RWPE2 (cell line): ENCODE measurements around the gene CD300LG.

Experiments
- ATAC-seq: fragments of 200-7000 bp; cut with Tn5 transposase; 3 replicates; pipeline ENCODE4 v1.9.1; 2021; ENCODE audit warnings: low read depth
- DNase-seq: peaks from one replicate; pipeline ENCODE4 v3.0.0-alpha.2; 2020; ENCODE audit warnings: low spot score
- H3K27ac ChIP-seq: fragments of 450-650 bp; 2 replicates; pipeline ENCODE4 v1.5.1; 2017; ENCODE audit warnings: mild to moderate bottlenecking; ENCODE audit not compliant: poor library complexity, severe bottlenecking
- H3K27me3 ChIP-seq: fragments of 250-450 bp; sonication (Bioruptor Pico); 2 replicates; pipeline ENCODE4 v1.5.1; 2021; ENCODE audit warnings: mild to moderate bottlenecking, moderate library complexity; ENCODE audit not compliant: insufficient read depth, poor library complexity, severe bottlenecking
- H3K36me3 ChIP-seq: fragments of 250-450 bp; sonication (Bioruptor Pico); 2 replicates; pipeline ENCODE4 v1.5.1; 2020; ENCODE audit warnings: low read depth, mild to moderate bottlenecking, moderate library complexity
- H3K4me1 ChIP-seq: fragments of 250-450 bp; sonication (Bioruptor Pico); 2 replicates; pipeline ENCODE4 v1.5.1; 2021; ENCODE audit warnings: mild to moderate bottlenecking, moderate library complexity; ENCODE audit not compliant: insufficient read depth, poor library complexity, severe bottlenecking
- H3K4me3 ChIP-seq: fragments of 250-450 bp; sonication (Bioruptor Pico); 2 replicates; pipeline ENCODE4 v1.5.1; 2021; ENCODE audit warnings: mild to moderate bottlenecking, moderate library complexity; ENCODE audit not compliant: severe bottlenecking
- H3K9me3 ChIP-seq: fragments of 250-450 bp; sonication (Bioruptor Pico); 2 replicates; pipeline ENCODE4 v1.5.1; 2021; ENCODE audit warnings: mild to moderate bottlenecking, moderate library complexity; ENCODE audit not compliant: severe bottlenecking
- TF ChIP-seq, protein P1 (sequence below): fragments of 450-650 bp; IDR thresholded peaks from one replicate; pipeline ENCODE4 v1.5.1; 2017; ENCODE audit warnings: mild to moderate bottlenecking, moderate library complexity; ENCODE audit not compliant: poor library complexity, severe bottlenecking

CD300LG gene

DNA sequence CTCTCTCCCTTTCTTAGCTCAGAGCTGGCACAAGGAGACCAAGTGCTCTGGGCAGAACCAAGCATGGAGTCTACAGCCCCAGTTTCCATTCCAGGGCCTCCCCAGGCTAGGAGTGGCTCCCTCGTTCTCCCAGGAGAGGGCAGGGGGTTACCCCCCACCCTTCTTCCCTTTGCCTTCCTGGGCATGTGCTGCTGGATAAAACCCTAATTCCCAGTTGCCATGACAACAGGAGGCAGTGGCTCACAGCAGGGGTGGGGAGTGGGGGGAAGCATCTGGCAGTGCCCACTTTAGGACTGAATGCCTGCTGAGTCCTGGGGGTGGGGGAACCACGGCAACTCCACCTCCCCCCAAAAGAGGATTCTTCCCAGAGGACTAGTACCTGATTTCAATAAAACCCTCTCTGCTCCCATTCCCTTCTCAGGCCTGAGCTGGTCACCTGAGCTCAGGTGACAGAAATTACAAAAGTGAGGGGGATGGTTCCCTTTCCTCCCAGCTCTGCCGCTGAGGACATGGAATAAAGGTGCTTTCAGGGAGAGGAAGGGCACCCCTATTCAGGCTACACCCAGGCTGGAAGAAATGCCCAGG, 58.5 kb downstream of the CD300LG start:
- Histone ChIP-seq H3K36me3 (no peaks in the 10 kb centered on the region), H3K4me3 (no peak overlapping the region), H3K9me3 (no peaks in the 10 kb centered on the region), H3K4me1 (peaks cover 4% of the 10 kb centered on the region), H3K27ac (no peak overlapping the region), H3K27me3 (peaks cover 17% of the 10 kb centered on the region)
- DNase-seq (no peak), ATAC-seq (no peak)
- TF ChIP-seq, protein P1, sequence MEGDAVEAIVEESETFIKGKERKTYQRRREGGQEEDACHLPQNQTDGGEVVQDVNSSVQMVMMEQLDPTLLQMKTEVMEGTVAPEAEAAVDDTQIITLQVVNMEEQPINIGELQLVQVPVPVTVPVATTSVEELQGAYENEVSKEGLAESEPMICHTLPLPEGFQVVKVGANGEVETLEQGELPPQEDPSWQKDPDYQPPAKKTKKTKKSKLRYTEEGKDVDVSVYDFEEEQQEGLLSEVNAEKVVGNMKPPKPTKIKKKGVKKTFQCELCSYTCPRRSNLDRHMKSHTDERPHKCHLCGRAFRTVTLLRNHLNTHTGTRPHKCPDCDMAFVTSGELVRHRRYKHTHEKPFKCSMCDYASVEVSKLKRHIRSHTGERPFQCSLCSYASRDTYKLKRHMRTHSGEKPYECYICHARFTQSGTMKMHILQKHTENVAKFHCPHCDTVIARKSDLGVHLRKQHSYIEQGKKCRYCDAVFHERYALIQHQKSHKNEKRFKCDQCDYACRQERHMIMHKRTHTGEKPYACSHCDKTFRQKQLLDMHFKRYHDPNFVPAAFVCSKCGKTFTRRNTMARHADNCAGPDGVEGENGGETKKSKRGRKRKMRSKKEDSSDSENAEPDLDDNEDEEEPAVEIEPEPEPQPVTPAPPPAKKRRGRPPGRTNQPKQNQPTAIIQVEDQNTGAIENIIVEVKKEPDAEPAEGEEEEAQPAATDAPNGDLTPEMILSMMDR, result no peak

DNA sequence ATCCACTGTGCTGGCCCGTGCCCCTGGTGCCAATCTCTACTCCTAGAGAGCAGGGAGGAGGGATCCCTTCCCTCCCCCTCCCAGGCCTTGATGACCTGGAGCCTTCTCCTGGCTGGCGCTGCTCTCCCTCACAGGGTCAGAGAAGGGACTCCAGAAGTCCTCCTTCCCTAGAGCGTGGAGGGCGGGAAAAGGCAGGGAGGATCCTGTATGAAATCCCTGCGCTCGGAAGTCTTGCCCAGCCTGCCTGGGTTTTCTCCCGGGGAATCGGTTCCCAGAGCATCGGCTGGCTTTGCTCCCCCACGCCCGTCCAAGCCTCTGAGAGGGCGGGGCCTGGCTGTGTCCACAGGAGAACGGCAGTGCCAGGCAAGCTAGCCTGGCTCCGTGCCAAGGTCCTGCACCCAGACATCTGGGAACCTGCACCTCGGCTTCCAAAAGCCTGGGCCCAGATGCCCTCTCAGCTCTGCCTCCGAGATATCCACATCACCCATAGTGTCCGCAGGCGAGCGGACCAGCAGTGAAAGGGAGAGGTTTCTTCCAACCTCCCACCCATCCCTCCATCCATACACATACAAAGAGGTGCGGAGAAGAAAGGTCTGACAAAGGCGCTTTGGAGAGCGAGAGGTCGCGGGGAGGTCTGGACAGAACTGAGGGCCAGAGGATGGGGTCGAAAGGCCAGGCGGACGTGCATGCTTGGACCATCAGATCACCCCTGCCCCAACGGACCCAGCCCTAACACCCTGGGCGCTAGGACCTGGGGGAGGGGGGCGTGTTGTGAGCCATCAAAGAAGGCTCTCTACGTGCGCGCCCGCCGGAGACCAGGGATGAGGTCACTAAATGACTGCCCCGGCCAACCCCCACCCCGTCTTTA, 59.2 kb downstream of the CD300LG start:
- peaks cover 17% of the 10 kb centered on the region for H3K27me3 ChIP-seq
- H3K4me3 ChIP-seq, result peak overlapping the region; percentile 41
- no peaks in the 10 kb centered on the region for H3K9me3 ChIP-seq
- H3K4me1 ChIP-seq, result peaks cover 4% of the 10 kb centered on the region
- no peak for DNase-seq
- H3K36me3 ChIP-seq, result no peaks in the 10 kb centered on the region
- TF ChIP-seq, protein P1, result no peak
- peak; percentile 68 for ATAC-seq
- no peak overlapping the region for H3K27ac ChIP-seq

DNA sequence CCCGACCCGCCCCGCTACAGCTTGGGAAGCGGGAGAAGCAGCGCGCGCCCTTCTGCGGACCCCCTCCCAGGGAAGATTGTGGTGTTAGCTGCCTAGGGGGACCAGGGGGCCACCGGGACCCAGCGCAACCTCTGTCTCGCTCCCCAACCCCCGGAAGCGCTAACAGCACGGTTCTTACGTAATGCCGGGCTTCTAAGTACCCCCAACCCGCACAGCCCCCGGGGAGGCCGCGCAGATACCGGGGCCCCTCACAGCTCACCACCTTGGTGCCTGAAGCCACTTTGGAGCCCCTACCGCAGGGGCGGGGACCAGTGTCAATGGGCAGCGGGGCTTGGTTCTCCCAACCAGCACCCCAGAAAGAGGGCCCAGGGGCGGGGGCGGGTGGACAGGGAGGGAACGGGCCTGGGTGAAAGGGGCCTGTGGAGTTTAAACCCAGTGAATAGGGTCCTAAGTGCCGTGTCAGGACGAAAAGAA, 60.0 kb downstream of the CD300LG start:
- peaks cover 17% of the 10 kb centered on the region for H3K27me3 ChIP-seq
- 0 out of 3 replicates have a peak, but pooled peaks have one; percentile 1 for ATAC-seq
- H3K9me3 ChIP-seq, result no peaks in the 10 kb centered on the region
- H3K27ac ChIP-seq, result no peak overlapping the region
- peak overlapping the region; percentile 41 for H3K4me3 ChIP-seq
- DNase-seq, result no peak
- H3K4me1 ChIP-seq, result peaks cover 4% of the 10 kb centered on the region
- TF ChIP-seq, protein P1, result no peak
- no peaks in the 10 kb centered on the region for H3K36me3 ChIP-seq

- Histone ChIP-seq H3K36me3 (no peaks in the 10 kb centered on the region), H3K4me3 (peak within 1 kb of the TSS; percentile 41), H3K4me1 (peaks cover 4% of the 10 kb centered on the region), H3K27me3 (peaks cover 17% of the 10 kb centered on the region), H3K27ac (no peak within 1 kb of the TSS), H3K9me3 (no peaks in the 10 kb centered on the region)
- TF ChIP-seq, protein P1, result no peak
- DNase-seq, result no peak
- peak; percentile 51 for ATAC-seq
These were observed 60.5 kb downstream of the CD300LG start, which contains the start of gene MPP2 for GRCh38 chr17:43907425-43907981. Gene MPP2 (minus strand): TSS chr17:43907536. CDS start chr17:43904460, 3,076 bp downstream.
